ENCODE measurements around the gene HBA1.
"Not testable (repeated sequence)": the region's sequence is repeated elsewhere in the genome, so short reads cannot be mapped to it uniquely, and the experiment has no call there.

The HBA1 gene

GRCh38 chr16:146646-147045 lies 29.8 kb upstream of the HBA1 start:
- H3K27me3 ChIP-seq (ENCODE audit: low read depth, low read length), result no peaks in the 10 kb centered on the region
- no peaks in the 10 kb centered on the region for H3K4me1 ChIP-seq (ENCODE audit: control insufficient read depth in 1 of 2, insufficient read depth in 2 of 2, low read length in 2 of 2)
- no peak overlapping the region for H3K27ac ChIP-seq (ENCODE audit: low read length)
- H3K9me3 ChIP-seq (ENCODE audit: control insufficient read depth in 1 of 2, low read length in 2 of 2), result no peaks in the 10 kb centered on the region
- no peaks in the 10 kb centered on the region for H3K36me3 ChIP-seq (ENCODE audit: control insufficient read depth in 1 of 2, insufficient read depth in 2 of 2, low read length in 2 of 2)
- H3K4me3 ChIP-seq (ENCODE audit: low read depth in 1 of 2, low read length in 2 of 2), result no peak overlapping the region

- H3K4me1 ChIP-seq (ENCODE audit: control insufficient read depth in 1 of 2, insufficient read depth in 2 of 2, low read length in 2 of 2), result no peaks in the 10 kb centered on the region
- H3K27me3 ChIP-seq (ENCODE audit: low read depth, low read length), result no peaks in the 10 kb centered on the region
- no peak overlapping the region for H3K4me3 ChIP-seq (ENCODE audit: low read depth in 1 of 2, low read length in 2 of 2)
- H3K9me3 ChIP-seq (ENCODE audit: control insufficient read depth in 1 of 2, low read length in 2 of 2), result no peaks in the 10 kb centered on the region
- no peak overlapping the region for H3K27ac ChIP-seq (ENCODE audit: low read length)
- no peaks in the 10 kb centered on the region for H3K36me3 ChIP-seq (ENCODE audit: control insufficient read depth in 1 of 2, insufficient read depth in 2 of 2, low read length in 2 of 2)
These were observed 27.3 kb upstream of the HBA1 start for GRCh38 chr16:149024-149660.

GRCh38 chr16:152141-153128 lies 24.0 kb upstream of the HBA1 start, which contains the start of gene HBZ:
Gene HBZ (plus strand): TSS chr16:152644. CDS start chr16:152910, 266 bp downstream.
- H3K27ac ChIP-seq (ENCODE audit: low read length), result no peak within 1 kb of the TSS
- no peaks in the 10 kb centered on the region for H3K36me3 ChIP-seq (ENCODE audit: control insufficient read depth in 1 of 2, insufficient read depth in 2 of 2, low read length in 2 of 2)
- peaks cover 0 to 10% of the 10 kb centered on the region in 2 donors for H3K4me1 ChIP-seq (ENCODE audit: control insufficient read depth in 1 of 2, insufficient read depth in 2 of 2, low read length in 2 of 2)
- H3K27me3 ChIP-seq (ENCODE audit: low read depth, low read length), result peaks cover 8% of the 10 kb centered on the region
- no peaks in the 10 kb centered on the region for H3K9me3 ChIP-seq (ENCODE audit: control insufficient read depth in 1 of 2, low read length in 2 of 2)
- no peak within 1 kb of the TSS for H3K4me3 ChIP-seq (ENCODE audit: low read depth in 1 of 2, low read length in 2 of 2)

GRCh38 chr16:153129-153521 lies 23.4 kb upstream of the HBA1 start:
- not testable (repeated sequence) for H3K9me3 ChIP-seq (ENCODE audit: control insufficient read depth in 1 of 2, low read length in 2 of 2); H3K27me3 ChIP-seq (ENCODE audit: low read depth, low read length); H3K36me3 ChIP-seq (ENCODE audit: control insufficient read depth in 1 of 2, insufficient read depth in 2 of 2, low read length in 2 of 2); H3K4me1 ChIP-seq (ENCODE audit: control insufficient read depth in 1 of 2, insufficient read depth in 2 of 2, low read length in 2 of 2); H3K27ac ChIP-seq (ENCODE audit: low read length); H3K4me3 ChIP-seq (ENCODE audit: low read depth in 1 of 2, low read length in 2 of 2)

GRCh38 chr16:153550-154216 lies 22.8 kb upstream of the HBA1 start:
- H3K4me3 ChIP-seq (ENCODE audit: low read depth in 1 of 2, low read length in 2 of 2); H3K27me3 ChIP-seq (ENCODE audit: low read depth, low read length); H3K36me3 ChIP-seq (ENCODE audit: control insufficient read depth in 1 of 2, insufficient read depth in 2 of 2, low read length in 2 of 2); H3K9me3 ChIP-seq (ENCODE audit: control insufficient read depth in 1 of 2, low read length in 2 of 2); H3K27ac ChIP-seq (ENCODE audit: low read length); H3K4me1 ChIP-seq (ENCODE audit: control insufficient read depth in 1 of 2, insufficient read depth in 2 of 2, low read length in 2 of 2): not testable (repeated sequence)

- H3K4me3 ChIP-seq (ENCODE audit: low read depth in 1 of 2, low read length in 2 of 2), result peak overlapping the region; percentile 33 to 57
- H3K4me1 ChIP-seq (ENCODE audit: control insufficient read depth in 1 of 2, insufficient read depth in 2 of 2, low read length in 2 of 2), result peaks cover 0 to 10% of the 10 kb centered on the region in 2 donors
- no peak overlapping the region for H3K27ac ChIP-seq (ENCODE audit: low read length)
- H3K9me3 ChIP-seq (ENCODE audit: control insufficient read depth in 1 of 2, low read length in 2 of 2), result no peaks in the 10 kb centered on the region
- peaks cover 8% of the 10 kb centered on the region for H3K27me3 ChIP-seq (ENCODE audit: low read depth, low read length)
- no peaks in the 10 kb centered on the region for H3K36me3 ChIP-seq (ENCODE audit: control insufficient read depth in 1 of 2, insufficient read depth in 2 of 2, low read length in 2 of 2)
These were observed 22.1 kb upstream of the HBA1 start for GRCh38 chr16:154217-155030.

GRCh38 chr16:155031-155398 lies 21.5 kb upstream of the HBA1 start:
- Histone ChIP-seq H3K27ac (ENCODE audit: low read length) (no peak overlapping the region), H3K9me3 (ENCODE audit: control insufficient read depth in 1 of 2, low read length in 2 of 2) (no peaks in the 10 kb centered on the region), H3K36me3 (ENCODE audit: control insufficient read depth in 1 of 2, insufficient read depth in 2 of 2, low read length in 2 of 2) (no peaks in the 10 kb centered on the region), H3K27me3 (ENCODE audit: low read depth, low read length) (peaks cover 8% of the 10 kb centered on the region), H3K4me1 (ENCODE audit: control insufficient read depth in 1 of 2, insufficient read depth in 2 of 2, low read length in 2 of 2) (peaks cover 0 to 10% of the 10 kb centered on the region in 2 donors), H3K4me3 (ENCODE audit: low read depth in 1 of 2, low read length in 2 of 2) (peak overlapping the region; percentile 33 to 57)

GRCh38 chr16:159136-159849 lies 17.2 kb upstream of the HBA1 start:
- Histone ChIP-seq H3K27ac (ENCODE audit: low read length) (no peak overlapping the region), H3K9me3 (ENCODE audit: control insufficient read depth in 1 of 2, low read length in 2 of 2) (no peaks in the 10 kb centered on the region), H3K4me1 (ENCODE audit: control insufficient read depth in 1 of 2, insufficient read depth in 2 of 2, low read length in 2 of 2) (peaks cover 0 to 8% of the 10 kb centered on the region in 2 donors), H3K4me3 (ENCODE audit: low read depth in 1 of 2, low read length in 2 of 2) (no peak overlapping the region), H3K36me3 (ENCODE audit: control insufficient read depth in 1 of 2, insufficient read depth in 2 of 2, low read length in 2 of 2) (no peaks in the 10 kb centered on the region), H3K27me3 (ENCODE audit: low read depth, low read length) (peaks cover 8% of the 10 kb centered on the region)

- H3K4me3 ChIP-seq (ENCODE audit: low read depth in 1 of 2, low read length in 2 of 2); H3K9me3 ChIP-seq (ENCODE audit: control insufficient read depth in 1 of 2, low read length in 2 of 2); H3K36me3 ChIP-seq (ENCODE audit: control insufficient read depth in 1 of 2, insufficient read depth in 2 of 2, low read length in 2 of 2); H3K27me3 ChIP-seq (ENCODE audit: low read depth, low read length); H3K27ac ChIP-seq (ENCODE audit: low read length); H3K4me1 ChIP-seq (ENCODE audit: control insufficient read depth in 1 of 2, insufficient read depth in 2 of 2, low read length in 2 of 2): not testable (repeated sequence)
These were observed 16.2 kb upstream of the HBA1 start for GRCh38 chr16:160242-160641.

- Histone ChIP-seq H3K27ac (ENCODE audit: low read length) (no peak overlapping the region), H3K9me3 (ENCODE audit: control insufficient read depth in 1 of 2, low read length in 2 of 2) (no peaks in the 10 kb centered on the region), H3K36me3 (ENCODE audit: control insufficient read depth in 1 of 2, insufficient read depth in 2 of 2, low read length in 2 of 2) (no peaks in the 10 kb centered on the region), H3K4me1 (ENCODE audit: control insufficient read depth in 1 of 2, insufficient read depth in 2 of 2, low read length in 2 of 2) (peaks cover 0 to 9% of the 10 kb centered on the region in 2 donors), H3K4me3 (ENCODE audit: low read depth in 1 of 2, low read length in 2 of 2) (no peak overlapping the region), H3K27me3 (ENCODE audit: low read depth, low read length) (peaks cover 7% of the 10 kb centered on the region)
These were observed 15.7 kb upstream of the HBA1 start for GRCh38 chr16:160691-161190.

Measured in muscle layer of duodenum (tissue), 2 donors.